ENCODE measurements around the gene DFFA.
"Not testable (repeated sequence)": the region's sequence is repeated elsewhere in the genome, so short reads cannot be mapped to it uniquely, and the experiment has no call there.

The DFFA gene

DNA sequence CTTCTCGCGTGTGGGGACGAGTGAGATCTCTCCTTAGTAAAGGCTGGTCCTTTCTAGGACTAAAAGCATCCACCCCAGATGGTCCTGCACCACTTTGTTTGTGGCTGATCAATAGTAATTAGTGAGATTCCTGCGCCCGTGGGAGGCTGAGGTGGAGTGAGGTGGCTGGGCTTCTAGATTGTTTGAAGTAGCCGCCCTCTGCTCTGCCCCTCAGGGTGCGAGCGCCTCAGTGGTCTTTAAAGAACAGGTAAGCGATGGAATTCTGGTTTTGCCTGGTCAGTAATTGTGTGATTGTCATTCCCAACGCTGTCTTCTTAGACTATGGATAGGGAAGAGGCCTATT, 23.1 kb upstream of the DFFA start:
- DNase-seq (ENCODE audit: low read depth in 1 of 2, low spot score in 1 of 2), result no peak
- in situ Hi-C loops (cut with HindIII; ENCODE audit: low pct_unique_long_range_greater_than_20kb, low sequenced_read_pairs), result no loop called here
- TF ChIP-seq JUND (IDR thresholded peaks at IDR 0.05; ENCODE audit: low read depth), result no peak

DNA sequence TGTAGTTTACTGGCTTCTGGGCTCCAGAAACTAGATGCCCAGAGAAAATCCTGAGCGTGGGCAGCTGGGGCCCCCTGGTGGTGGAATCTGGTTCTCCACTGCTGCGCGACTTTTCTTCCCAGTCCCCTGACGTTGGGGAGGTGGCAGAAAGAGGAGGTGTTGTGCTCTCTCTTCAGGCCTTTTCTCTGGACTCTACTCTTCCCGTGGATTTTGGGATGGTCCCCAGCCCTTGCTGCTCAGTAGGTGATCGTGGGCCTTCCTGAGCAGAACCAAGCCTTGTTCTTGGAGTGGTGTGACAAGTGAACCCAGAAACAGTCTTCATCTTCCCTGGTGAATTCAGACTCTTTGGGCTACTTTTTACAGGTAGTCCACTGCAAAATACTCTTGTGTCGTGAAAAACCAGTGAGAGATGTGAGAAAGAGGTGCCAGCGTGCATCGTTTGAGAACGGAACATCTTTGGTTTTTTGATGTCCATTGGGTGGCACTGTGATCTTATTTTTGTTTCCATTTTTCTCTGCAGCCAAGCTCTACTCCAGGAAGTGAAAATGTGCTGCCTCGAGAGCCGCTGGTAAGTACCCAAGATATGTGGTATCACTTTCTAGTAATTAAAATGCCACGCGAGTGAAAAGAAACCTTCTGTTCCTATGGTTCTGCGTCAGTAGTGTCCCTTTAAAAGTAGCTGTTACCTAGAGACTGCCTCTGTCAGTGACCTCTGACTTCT, 22.6 kb upstream of the DFFA start:
- in situ Hi-C loops (cut with HindIII; ENCODE audit: low pct_unique_long_range_greater_than_20kb, low sequenced_read_pairs), result no loop called here
- peak in 1 of 2 experiments; percentile 70 for DNase-seq (ENCODE audit: low read depth in 1 of 2, low spot score in 1 of 2)
- no peak for TF ChIP-seq JUND (IDR thresholded peaks at IDR 0.05; ENCODE audit: low read depth)

DNA sequence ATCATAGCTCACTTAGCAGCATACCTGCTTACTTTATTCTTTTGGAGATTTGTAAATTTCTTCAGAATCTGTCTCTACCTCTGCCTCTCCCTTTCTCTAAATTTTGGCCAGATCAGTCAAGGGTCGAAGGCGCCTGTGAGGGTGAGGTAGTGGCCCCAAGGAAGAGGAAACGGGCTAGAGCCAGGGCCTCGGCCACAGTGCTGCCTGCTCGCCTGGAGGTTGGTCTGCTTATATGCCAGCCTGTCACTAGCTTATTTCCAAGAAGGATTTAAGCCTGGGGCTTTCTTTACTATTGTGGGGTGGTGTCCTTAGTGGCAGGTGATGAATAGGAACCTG, 22.1 kb upstream of the DFFA start:
- in situ Hi-C loops (cut with HindIII; ENCODE audit: low pct_unique_long_range_greater_than_20kb, low sequenced_read_pairs), result no loop called here
- no peak for TF ChIP-seq JUND (IDR thresholded peaks at IDR 0.05; ENCODE audit: low read depth)
- DNase-seq (ENCODE audit: low read depth in 1 of 2, low spot score in 1 of 2), result no peak

DNA sequence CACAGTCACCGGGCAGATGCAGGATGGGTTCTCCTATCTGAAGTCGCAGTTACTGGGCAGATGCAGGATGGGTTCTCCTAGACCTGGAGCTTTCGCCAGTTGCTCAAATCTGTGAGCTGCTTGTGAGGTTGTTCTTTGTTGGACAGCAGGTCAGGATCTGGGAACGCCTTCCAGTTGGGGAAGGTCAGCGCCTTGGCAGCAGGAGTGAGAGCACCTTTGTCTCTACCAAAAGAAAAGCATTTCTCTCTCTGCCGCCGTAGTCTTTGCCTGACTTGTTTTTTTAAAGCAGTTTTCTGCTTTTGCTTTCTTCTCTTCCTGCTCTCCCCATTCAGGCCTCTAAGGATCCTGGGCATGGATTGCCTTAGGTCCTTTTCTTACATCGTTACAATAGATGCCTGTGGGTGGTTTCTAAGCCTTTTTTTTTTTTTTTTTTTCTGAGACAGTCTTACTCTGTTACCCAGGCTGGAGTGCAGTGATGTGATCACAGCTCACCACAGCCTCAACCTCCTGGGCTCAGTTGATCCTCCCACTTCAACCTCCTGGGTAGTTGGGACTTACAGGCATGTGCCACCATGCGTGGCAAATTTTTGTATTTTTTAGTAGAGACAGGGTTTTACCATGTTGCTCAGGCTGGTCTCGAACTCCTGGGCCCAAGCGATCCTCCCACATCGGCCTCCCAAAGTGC, 18.1 kb upstream of the DFFA start:
- in situ Hi-C loops (cut with HindIII; ENCODE audit: low pct_unique_long_range_greater_than_20kb, low sequenced_read_pairs), result no loop called here
- DNase-seq (ENCODE audit: low read depth in 1 of 2, low spot score in 1 of 2), result no peak
- TF ChIP-seq JUND (IDR thresholded peaks at IDR 0.05; ENCODE audit: low read depth), result no peak

DNA sequence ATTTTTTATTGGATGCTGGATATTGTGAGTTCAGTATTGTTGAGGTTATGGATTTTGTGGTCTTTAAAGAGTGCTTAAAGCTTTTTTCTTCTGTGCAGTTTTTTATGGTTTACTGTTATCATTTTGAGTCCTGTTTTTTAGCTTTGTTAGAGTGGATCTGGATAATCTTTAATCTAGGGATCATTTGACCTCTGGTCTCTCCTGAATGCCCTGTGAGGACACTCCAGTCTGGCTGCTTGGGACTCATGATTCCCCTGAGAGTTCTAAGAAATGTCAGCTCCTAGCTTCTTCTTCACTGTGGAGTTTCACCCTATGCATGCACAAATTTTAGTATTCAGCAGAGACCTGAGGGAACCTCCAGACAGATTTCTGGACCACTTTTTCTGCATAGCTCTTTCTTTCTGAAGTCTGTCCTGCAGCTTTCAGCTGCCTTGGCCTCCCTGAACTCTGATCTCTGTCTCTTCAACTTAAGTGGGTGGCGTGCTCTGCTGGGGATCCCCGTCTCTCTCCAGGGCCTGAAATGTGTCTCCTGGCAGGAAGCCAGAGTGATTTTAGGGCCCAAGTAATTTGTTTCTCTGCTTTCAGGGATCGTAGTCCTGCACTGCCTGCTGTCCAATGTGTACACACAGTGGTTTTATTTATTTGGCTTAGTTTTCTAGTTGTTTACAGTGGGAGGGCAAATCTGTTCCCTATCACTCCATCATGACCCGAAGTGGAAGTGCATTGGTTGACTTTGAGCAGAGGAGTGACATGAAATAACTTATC, 17.1 kb upstream of the DFFA start:
- in situ Hi-C loops (cut with HindIII; ENCODE audit: low pct_unique_long_range_greater_than_20kb, low sequenced_read_pairs), result no loop called here
- DNase-seq (ENCODE audit: low read depth in 1 of 2, low spot score in 1 of 2), result no peak
- no peak for TF ChIP-seq JUND (IDR thresholded peaks at IDR 0.05; ENCODE audit: low read depth)

DNA sequence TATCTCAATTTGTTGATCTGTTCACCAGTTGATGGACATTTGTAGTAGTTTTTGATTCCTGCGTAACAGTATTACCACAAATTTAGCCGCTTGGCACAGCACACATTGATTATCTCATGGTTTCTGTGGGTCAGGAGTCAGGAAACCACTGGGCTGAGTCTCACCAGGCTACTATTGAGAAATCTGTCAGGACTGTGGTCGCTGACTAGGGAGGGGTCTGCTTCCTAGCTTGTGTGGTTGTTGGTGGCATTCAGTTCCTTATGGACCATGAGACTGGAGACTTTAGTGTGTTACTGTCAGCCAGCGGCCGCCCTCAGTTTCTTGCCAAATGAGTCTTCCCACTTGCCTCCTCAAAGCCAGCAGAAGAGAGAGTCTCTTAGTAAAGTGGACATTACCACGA, 12.2 kb upstream of the DFFA start:
- no peak for DNase-seq (ENCODE audit: low read depth in 1 of 2, low spot score in 1 of 2)
- in situ Hi-C loops (cut with HindIII; ENCODE audit: low pct_unique_long_range_greater_than_20kb, low sequenced_read_pairs), result no loop called here

DNA sequence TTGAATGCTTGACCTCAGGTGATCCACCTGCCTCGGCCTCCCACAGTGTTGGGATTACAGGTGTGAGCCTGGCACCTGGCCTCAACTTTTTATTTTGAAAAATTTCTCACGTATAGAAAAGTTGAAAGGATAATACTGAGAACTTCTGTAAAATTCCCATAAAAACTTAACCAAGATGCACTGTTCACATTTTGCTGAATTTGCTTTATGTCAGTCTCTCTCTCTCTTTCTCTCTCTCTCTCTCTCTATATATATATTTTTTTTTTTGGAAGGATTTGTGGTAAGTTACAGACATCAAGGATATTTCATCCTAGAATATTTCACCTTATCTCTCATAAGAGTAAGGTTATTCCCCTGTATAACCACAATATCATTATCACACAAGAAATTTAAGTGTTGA, 8.3 kb upstream of the DFFA start:
- no peak for TF ChIP-seq JUND (IDR thresholded peaks at IDR 0.05; ENCODE audit: low read depth)
- in situ Hi-C loops (cut with HindIII; ENCODE audit: low pct_unique_long_range_greater_than_20kb, low sequenced_read_pairs), result no loop called here

More for the DNA sequence above, 12.2 kb upstream of the DFFA start:
- TF ChIP-seq JUND (IDR thresholded peaks at IDR 0.05; ENCODE audit: low read depth), result no peak

DNA sequence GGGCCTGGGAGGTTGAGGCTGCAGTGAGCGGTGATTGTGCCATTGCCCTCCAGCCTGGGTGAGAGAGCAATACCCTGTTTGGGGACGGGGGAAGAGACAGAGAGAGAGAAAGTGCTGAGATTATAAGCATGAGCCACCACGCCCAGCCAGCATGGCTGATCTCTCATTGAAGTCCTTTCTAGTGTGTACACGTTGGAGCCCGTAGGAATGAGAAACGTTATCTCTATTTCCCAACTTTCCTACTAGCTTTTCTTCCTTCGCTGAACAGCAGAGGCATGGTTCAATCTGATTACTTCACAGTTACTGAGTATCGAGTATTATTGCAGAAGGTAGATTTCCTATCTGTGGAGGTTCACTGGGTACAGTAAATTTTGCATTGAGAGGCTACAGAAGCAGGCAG, 7.0 kb upstream of the DFFA start:
- no peak for DNase-seq (ENCODE audit: low read depth in 1 of 2, low spot score in 1 of 2)
- no peak for TF ChIP-seq JUND (IDR thresholded peaks at IDR 0.05; ENCODE audit: low read depth)
- in situ Hi-C loops (cut with HindIII; ENCODE audit: low pct_unique_long_range_greater_than_20kb, low sequenced_read_pairs), result no loop called here

More for the DNA sequence above, 8.3 kb upstream of the DFFA start:
- DNase-seq (ENCODE audit: low read depth in 1 of 2, low spot score in 1 of 2), result no peak

DNA sequence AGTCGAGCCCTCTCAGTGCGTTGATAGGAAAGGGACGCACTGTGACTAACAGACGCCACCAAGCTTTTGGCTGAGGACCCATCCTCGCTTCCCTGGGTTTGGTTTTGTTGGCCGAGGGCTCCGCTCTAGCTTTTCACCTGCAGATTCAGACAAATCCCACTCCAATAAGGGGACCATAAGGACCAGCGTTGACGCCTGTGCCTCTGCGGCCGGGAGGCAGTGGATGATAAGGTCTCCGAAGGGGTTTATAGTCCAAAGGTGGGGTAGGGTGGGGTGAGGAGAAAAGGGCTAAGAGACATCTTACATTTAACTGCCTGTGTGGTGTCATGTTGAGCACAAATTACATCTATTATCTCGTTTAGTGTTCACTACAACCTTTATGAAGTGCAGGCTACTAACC, 3.2 kb upstream of the DFFA start:
- TF ChIP-seq JUND (IDR thresholded peaks at IDR 0.05; ENCODE audit: low read depth), result no peak
- in situ Hi-C loops (cut with HindIII; ENCODE audit: low pct_unique_long_range_greater_than_20kb, low sequenced_read_pairs), result no loop called here
- no peak for DNase-seq (ENCODE audit: low read depth in 1 of 2, low spot score in 1 of 2)

DNA sequence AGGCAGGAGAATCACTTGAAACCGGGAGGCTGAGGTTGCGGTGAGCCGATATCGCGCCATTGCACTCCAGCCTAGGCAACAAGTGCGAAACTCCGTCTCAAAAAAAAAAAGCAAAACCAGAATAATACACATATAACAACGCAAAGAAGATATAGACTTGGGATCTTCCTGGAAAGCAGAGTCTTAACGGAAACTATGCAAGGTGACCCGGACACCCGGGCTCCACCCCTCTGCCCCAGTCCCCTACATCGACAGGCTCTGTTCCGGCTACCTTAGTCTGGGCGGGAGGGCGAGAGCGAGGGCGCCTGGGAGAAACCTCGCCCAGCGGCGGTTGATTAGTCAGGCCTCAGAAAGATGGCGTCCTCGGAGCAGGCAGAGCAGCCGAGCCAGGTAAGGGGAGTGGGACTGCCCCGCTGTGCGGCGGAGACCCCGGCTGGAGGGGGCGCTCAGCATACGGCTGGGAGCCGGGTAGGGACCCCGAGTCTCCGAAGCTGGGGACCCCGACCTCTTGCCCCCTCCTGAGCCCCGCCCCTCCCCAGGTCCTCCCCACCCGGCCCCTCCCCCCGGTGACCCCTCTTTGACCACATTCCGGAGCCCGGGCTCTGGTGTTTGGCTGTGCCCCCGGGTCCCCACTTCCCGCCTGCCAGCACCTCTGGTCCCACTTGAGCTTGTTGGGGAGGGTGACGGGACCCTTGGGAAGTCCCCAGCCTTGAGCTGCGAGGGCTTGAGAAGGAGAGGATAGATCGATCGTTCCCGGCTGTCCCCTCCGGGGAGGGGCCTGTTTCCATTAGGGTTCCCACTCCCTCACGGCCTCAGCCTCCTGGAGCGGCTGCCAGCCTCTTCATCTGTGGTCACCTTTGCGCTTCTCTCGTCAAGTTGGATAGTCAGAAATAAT, 2.5 kb upstream of the DFFA start, which contains the start of gene PEX14:
Gene PEX14, plus strand, starts transcription at position 338 of the 895 bp plus-strand sequence. Its CDS starts 17 bp downstream, at position 355.
- no peak for TF ChIP-seq JUND (IDR thresholded peaks at IDR 0.05; ENCODE audit: low read depth)
- peak; percentile 75 to 88 for DNase-seq (ENCODE audit: low read depth in 1 of 2, low spot score in 1 of 2)
- in situ Hi-C loops (cut with HindIII; ENCODE audit: low pct_unique_long_range_greater_than_20kb, low sequenced_read_pairs), result no loop called here

DNA sequence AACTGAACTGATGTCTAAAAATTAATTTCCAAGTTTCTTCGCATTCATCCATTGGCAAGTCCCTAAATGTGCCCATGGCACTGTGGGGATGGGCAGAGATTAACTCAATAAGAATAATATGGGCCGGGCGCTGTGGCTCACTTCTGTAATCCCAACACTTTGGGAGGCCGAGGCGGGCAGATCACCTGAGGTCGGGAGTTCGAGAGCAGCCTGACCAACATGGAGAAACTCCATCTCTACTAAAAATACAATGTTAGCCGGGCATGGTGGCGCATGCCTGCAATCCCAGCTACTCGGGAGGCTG, 1.9 kb upstream of the DFFA start:
- in situ Hi-C loops (cut with HindIII; ENCODE audit: low pct_unique_long_range_greater_than_20kb, low sequenced_read_pairs); DNase-seq (ENCODE audit: low read depth in 1 of 2, low spot score in 1 of 2): not testable (repeated sequence)

DNA sequence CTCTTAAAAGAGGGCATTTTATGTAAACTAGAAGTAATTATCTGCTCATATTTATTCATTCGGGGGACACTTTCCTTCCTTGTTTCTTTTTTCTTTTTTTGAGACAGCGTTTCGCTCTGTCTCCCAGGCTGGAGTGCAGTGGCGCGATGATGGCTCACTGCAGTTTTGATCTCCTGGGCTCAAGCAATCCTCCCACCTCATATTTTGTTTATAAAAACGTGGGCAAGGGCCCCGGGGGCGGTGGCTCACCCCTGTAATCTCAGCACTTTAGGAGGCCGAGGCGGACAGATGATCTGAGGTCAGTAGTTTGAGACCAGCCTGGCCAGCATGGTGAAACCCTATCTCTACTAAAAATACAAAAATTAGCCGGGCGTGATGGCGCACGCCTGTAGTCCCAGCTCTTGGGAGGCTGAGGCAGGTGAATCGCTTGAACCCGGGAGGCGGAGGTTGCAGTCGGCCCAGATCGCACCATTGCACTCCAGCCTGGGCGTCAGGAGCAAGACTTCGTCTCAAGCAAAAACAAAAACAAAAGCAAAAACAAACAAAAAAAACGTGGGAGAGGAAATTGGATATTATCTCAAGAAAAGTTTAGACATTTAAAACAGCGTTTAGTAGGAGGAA, 926 bp upstream of the DFFA start:
- no peak for TF ChIP-seq JUND (IDR thresholded peaks at IDR 0.05; ENCODE audit: low read depth)
- DNase-seq (ENCODE audit: low read depth in 1 of 2, low spot score in 1 of 2), result no peak
- in situ Hi-C loops (cut with HindIII; ENCODE audit: low pct_unique_long_range_greater_than_20kb, low sequenced_read_pairs), result no loop called here
